Left ventricle myocardium inferior (tissue), 1 donor: ENCODE data around the gene COBLL1. TPM values are rescaled to one million over a fixed set of nuclear protein-coding genes. Genes with fewer than 3 reads are reported as not detected.

Source experiments
- DNase-seq: peaks from one replicate; pipeline ENCODE4 v3.0.0-alpha.2; 2020
- H3K27ac ChIP-seq: fragments of 200-600 bp; replicated peaks from 2 replicates; pipeline ENCODE4 v1.8.0; 2021
- H3K27me3 ChIP-seq: fragments of 200-600 bp; 2 replicates; pipeline ENCODE4 v1.8.0; 2021; ENCODE audit warnings: low read depth
- H3K36me3 ChIP-seq: fragments of 200-600 bp; 2 replicates; pipeline ENCODE4 v1.8.0; 2021
- H3K4me1 ChIP-seq: fragments of 200-600 bp; 2 replicates; pipeline ENCODE4 v1.8.0; 2021
- H3K4me3 ChIP-seq: fragments of 200-600 bp; 2 replicates; pipeline ENCODE4 v1.8.0; 2021; ENCODE audit warnings: mild to moderate bottlenecking, moderate library complexity
- H3K9me3 ChIP-seq: fragments of 200-600 bp; replicated peaks from 2 replicates; pipeline ENCODE4 v1.8.0; 2021
- intact Hi-C: fragments of 100-400 bp; cut with micrococcal nuclease; formaldehyde crosslinking; loops from one replicate; pipeline ENCODE4 v1.11.0; 2022
- total RNA-seq: library from RNA; stranded (reverse); fragmentation: NEBNext Ultra II Directional; extraction: Animal tissue kit (Norgen Biotek cat#: 25700); gene quantifications from one replicate; pipeline ENCODE4 v1.2.1, GENCODE V29; 2021
- TF ChIP-seq, protein P1 (sequence below): fragments of 200-600 bp; IDR thresholded peaks from 2 replicates; pipeline ENCODE4 v1.8.0; 2021; ENCODE audit warnings: antibody characterized with exemption, mild to moderate bottlenecking, borderline replicate concordance
- donor health status: DM: no; HTN: yes; CAD: no; lungs with severe emphysema.

COBLL1 gene
- total RNA-seq, 1 donor from 2014 or later: 15.3 TPM

DNA sequence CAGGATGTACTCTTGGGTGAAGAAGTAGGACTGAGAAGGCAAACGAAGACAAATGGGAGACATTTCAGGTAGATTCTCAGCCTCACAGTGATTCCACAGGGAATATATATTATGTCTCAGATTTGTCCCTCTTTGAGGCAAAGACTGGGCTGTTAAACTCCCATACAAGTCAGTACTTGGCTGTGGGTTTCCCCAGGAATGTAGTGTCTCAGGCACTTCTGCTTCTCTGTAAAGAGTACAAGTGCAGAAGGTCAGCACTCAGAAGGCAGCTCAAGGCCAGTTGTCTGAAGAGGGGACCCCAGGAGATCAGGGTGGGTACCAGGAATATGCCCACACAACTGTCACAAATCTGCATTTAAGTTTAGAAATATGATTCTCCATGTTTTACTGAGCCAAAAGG lies 39.9 kb upstream of the COBLL1 start:
- Histone ChIP-seq H3K27me3 (no peaks in the 10 kb centered on the region), H3K9me3 (no peaks in the 10 kb centered on the region), H3K4me1 (no peaks in the 10 kb centered on the region), H3K36me3 (no peaks in the 10 kb centered on the region), H3K27ac (no peak overlapping the region), H3K4me3 (no peak overlapping the region)
- DNase-seq: no peak
- intact Hi-C loops: no loop called here
- TF ChIP-seq, protein P1, sequence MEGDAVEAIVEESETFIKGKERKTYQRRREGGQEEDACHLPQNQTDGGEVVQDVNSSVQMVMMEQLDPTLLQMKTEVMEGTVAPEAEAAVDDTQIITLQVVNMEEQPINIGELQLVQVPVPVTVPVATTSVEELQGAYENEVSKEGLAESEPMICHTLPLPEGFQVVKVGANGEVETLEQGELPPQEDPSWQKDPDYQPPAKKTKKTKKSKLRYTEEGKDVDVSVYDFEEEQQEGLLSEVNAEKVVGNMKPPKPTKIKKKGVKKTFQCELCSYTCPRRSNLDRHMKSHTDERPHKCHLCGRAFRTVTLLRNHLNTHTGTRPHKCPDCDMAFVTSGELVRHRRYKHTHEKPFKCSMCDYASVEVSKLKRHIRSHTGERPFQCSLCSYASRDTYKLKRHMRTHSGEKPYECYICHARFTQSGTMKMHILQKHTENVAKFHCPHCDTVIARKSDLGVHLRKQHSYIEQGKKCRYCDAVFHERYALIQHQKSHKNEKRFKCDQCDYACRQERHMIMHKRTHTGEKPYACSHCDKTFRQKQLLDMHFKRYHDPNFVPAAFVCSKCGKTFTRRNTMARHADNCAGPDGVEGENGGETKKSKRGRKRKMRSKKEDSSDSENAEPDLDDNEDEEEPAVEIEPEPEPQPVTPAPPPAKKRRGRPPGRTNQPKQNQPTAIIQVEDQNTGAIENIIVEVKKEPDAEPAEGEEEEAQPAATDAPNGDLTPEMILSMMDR: no peak

DNA sequence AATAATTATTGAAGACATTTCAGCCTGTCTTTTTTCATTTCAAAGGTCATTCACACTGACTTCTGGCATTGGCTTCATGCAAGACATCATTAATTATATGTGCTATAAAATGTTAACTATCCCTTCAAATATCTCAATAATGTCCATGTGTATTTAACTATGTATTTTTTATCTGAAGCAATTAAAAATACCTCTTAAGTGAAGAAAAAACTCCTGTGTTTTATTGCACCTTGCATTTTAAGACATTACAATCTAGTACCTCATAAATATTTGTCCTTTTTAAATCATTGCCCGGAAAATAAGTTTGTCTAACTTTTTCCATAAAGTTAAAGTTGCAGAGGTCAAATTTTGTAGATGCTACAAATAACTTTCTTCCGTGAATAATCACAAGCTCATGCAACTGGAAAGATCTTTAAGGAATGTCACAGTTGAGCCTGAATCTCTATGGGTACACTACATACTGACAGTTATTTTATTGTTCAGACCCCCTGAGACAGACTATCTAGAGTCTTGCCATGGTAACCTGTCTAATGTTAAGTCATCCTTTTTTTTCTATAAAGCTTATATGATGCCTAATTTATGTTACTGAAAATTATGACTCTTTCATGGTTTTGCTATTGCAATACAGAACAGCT lies 38.4 kb upstream of the COBLL1 start:
- intact Hi-C loops: no loop called here
- H3K4me1 ChIP-seq: no peaks in the 10 kb centered on the region
- H3K4me3 ChIP-seq: no peak overlapping the region
- TF ChIP-seq, protein P1: no peak
- no peak for DNase-seq
- H3K9me3 ChIP-seq: no peaks in the 10 kb centered on the region
- H3K27me3 ChIP-seq: no peaks in the 10 kb centered on the region
- H3K27ac ChIP-seq: no peak overlapping the region
- H3K36me3 ChIP-seq: no peaks in the 10 kb centered on the region

DNA sequence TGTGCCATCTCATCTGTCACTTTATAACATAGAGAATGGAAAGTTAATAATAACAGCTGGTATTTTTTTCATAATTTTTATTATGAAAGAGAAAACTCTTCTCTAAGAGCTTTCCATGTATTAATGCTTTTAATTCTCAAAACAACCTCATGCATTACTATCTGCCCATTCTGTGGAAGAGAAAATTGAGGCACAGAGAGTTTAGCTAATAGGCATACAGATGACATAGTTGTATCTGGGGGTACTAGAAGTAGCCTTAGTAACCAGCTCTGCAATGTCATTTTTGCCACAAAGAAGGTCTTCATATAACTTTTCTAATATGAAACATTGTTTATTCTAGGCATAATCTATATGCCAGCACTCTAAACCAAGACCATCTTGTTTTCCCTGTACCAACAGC lies 36.3 kb upstream of the COBLL1 start:
- intact Hi-C loops: no loop called here
- H3K36me3 ChIP-seq: no peaks in the 10 kb centered on the region
- no peaks in the 10 kb centered on the region for H3K27me3 ChIP-seq
- no peaks in the 10 kb centered on the region for H3K9me3 ChIP-seq
- DNase-seq: no peak
- no peak overlapping the region for H3K27ac ChIP-seq
- TF ChIP-seq, protein P1: no peak
- no peaks in the 10 kb centered on the region for H3K4me1 ChIP-seq
- H3K4me3 ChIP-seq: no peak overlapping the region

DNA sequence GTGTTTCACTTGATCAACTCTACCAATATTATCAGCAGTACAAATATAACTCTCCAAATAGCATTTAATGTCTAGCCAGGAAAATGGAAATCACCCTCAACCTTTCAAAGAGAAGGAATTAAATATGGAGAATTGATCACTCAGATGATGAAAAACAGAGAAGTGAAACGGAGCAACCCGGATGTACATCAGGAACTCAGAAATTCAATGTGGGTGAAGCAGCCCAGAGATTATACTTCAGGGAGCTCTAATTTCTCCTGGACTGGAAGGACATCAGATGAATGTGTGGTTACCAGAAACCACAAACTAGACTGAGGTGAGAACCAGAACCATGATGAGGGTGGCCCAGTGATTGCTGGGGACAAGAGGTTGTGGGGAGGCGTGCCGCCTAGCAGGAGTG lies 35.5 kb upstream of the COBLL1 start:
- Histone ChIP-seq H3K27me3 (no peaks in the 10 kb centered on the region), H3K4me1 (no peaks in the 10 kb centered on the region), H3K9me3 (no peaks in the 10 kb centered on the region), H3K27ac (no peak overlapping the region), H3K4me3 (no peak overlapping the region), H3K36me3 (no peaks in the 10 kb centered on the region)
- TF ChIP-seq, protein P1: no peak
- no peak for DNase-seq
- intact Hi-C loops: no loop called here

GRCh38 chr2:164875334-164876205 lies 33.9 kb upstream of the COBLL1 start:
- H3K36me3 ChIP-seq: no peaks in the 10 kb centered on the region
- no peaks in the 10 kb centered on the region for H3K4me1 ChIP-seq
- intact Hi-C loops: no loop called here
- H3K4me3 ChIP-seq: no peak overlapping the region
- DNase-seq: no peak
- H3K9me3 ChIP-seq: no peaks in the 10 kb centered on the region
- TF ChIP-seq, protein P1: no peak
- no peak overlapping the region for H3K27ac ChIP-seq
- no peaks in the 10 kb centered on the region for H3K27me3 ChIP-seq
